ENCODE results near the gene ELOB. TPM values are rescaled to one million over a fixed set of nuclear protein-coding genes. Genes with fewer than 3 reads are reported as not detected.
A peak's percentile ranks its signal among the peaks of the same experiment; 100 is the strongest.

Gene ELOB
- total and polyA plus RNA-seq, 2 of the 8 experiments (the other 6 are each of a cell fraction or from before 2014, with no cell fraction given), result 237 to 1,357 TPM

- no peak overlapping the region for H2BK5ac ChIP-seq (ENCODE audit: low read depth, low read length)
- H3K4me1 ChIP-seq (replicated peaks in 1 of 4; ENCODE audit: control insufficient read depth in 3 of 4, insufficient read depth in 4 of 4, low read length in 3 of 4), result peaks cover 1 to 5% (median 2%) of the 10 kb centered on the region in 4 experiments; a peak in 5 of 7 replicates
- H3K36me3 ChIP-seq (ENCODE audit: control insufficient read depth in 2 of 4, insufficient read depth in 4 of 4, low read length in 3 of 4), result peaks cover 32 to 58% (median 50%) of the 10 kb centered on the region in 4 experiments
- TF ChIP-seq EP300 (IDR thresholded peaks at IDR 0.05; ENCODE audit: borderline replicate concordance in 1 of 2, low read depth in 2 of 2, low read length in 2 of 2) (no peak), KDM1A (IDR thresholded peaks at IDR 0.05; ENCODE audit: borderline replicate concordance, low read length) (no peak), KDM5A (IDR thresholded peaks at IDR 0.05; ENCODE audit: low read length) (no peak), BCL11A (IDR thresholded peaks at IDR 0.05; ENCODE audit: low read depth in 2 of 2, low read length in 2 of 2) (no peak), USF2 (IDR thresholded peaks at IDR 0.05; ENCODE audit: low read length) (no peak), FOSL1 (IDR thresholded peaks at IDR 0.05; ENCODE audit: insufficient read depth, low read depth, low read length) (no peak)
- TF ChIP-seq, protein P1, sequence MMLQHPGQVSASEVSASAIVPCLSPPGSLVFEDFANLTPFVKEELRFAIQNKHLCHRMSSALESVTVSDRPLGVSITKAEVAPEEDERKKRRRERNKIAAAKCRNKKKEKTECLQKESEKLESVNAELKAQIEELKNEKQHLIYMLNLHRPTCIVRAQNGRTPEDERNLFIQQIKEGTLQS (IDR thresholded peaks at IDR 0.05; ENCODE audit: insufficient read depth, low read depth, low read length), result no peak
- H3K18ac ChIP-seq (ENCODE audit: extremely low read depth, low read length), result no peak overlapping the region
- peaks cover 5% of the 10 kb centered on the region; the same call in 1 of the 2 replicates for H3K23me2 ChIP-seq (ENCODE audit: low read depth, low read length)
- peaks cover 4 to 6% of the 10 kb centered on the region in 2 experiments; a peak in 1 of 4 replicates for H3K9me3 ChIP-seq (ENCODE audit: insufficient read depth in 2 of 2, low read depth in 1 of 2, low read length in 1 of 2)
- no peak overlapping the region for H4K8ac ChIP-seq (ENCODE audit: extremely low read depth, insufficient read depth, low read length)
- H2BK20ac ChIP-seq (ENCODE audit: low read length), result no peak overlapping the region
- no peak overlapping the region for H2BK12ac ChIP-seq (ENCODE audit: low read depth, low read length)
- peak in 1 of 2 experiments; percentile 43 for DNase-seq (ENCODE audit: low read depth in 1 of 2, low spot score in 2 of 2)
- no peak overlapping the region for H2AK5ac ChIP-seq (ENCODE audit: low read depth, low read length)
- peak overlapping the region in 1 of 2 experiments; percentile 77; a peak in 1 of 4 replicates for H3K4me2 ChIP-seq (ENCODE audit: insufficient read depth in 1 of 2, low read depth in 2 of 2, low read length in 2 of 2)
- ChIA-PET POLR2A (ENCODE audit: partially characterized antibody) (interaction anchor here (0.6 to 4.8 kb wide), 13 partner anchors 10 to 143 kb away, joined by 3 to 140 read pairs (median 5); partner anchors contain the start of genes ELOB and PRSS27), CTCF (ENCODE audit: partially characterized antibody) (interaction anchor here (0.7 to 1.2 kb wide), 4 partner anchors 9 to 98 kb away, joined by 3 to 5 read pairs (median 3); no protein-coding TSS in a partner anchor)
- no peak overlapping the region for H2AFZ ChIP-seq (ENCODE audit: low read length)
- peaks cover 52 to 84% of the 10 kb centered on the region in 2 experiments for H3K79me2 ChIP-seq (ENCODE audit: control insufficient read depth in 1 of 2, insufficient read depth in 2 of 2, low read length in 2 of 2)
- H3K23ac ChIP-seq (ENCODE audit: insufficient read length), result no peak overlapping the region
- H3K9ac ChIP-seq (replicated peaks in 1 of 4; ENCODE audit: extremely low read depth in 1 of 4, low read depth in 3 of 4, low read length in 3 of 4), result peak overlapping the region in 1 of 4 experiments; percentile 9; a peak in 1 of 7 replicates
- FAIRE-seq, result no peak
- no peak overlapping the region for H2BK15ac ChIP-seq (ENCODE audit: low read length)
- H3K14ac ChIP-seq (ENCODE audit: insufficient read length), result no peak overlapping the region
- no peak overlapping the region for H2BK120ac ChIP-seq (replicated peaks; ENCODE audit: low read depth, low read length)
- peaks cover 21 to 25% of the 10 kb centered on the region in 2 experiments for H4K20me1 ChIP-seq (replicated peaks in 1 of 2; ENCODE audit: control insufficient read depth in 1 of 2, insufficient read depth in 2 of 2, low read length in 2 of 2)
- no peak overlapping the region for H3K56ac ChIP-seq (replicated peaks; ENCODE audit: insufficient read length, low read depth, low read length)
- H3K27me3 ChIP-seq (replicated peaks in 1 of 4; ENCODE audit: control insufficient read depth in 3 of 4, extremely low read depth in 1 of 4, insufficient read depth in 3 of 4, low read length in 3 of 4), result no peaks in the 10 kb centered on the region
- no peak overlapping the region for H3K4ac ChIP-seq (replicated peaks; ENCODE audit: insufficient read length, low read depth, low read length)
- peaks cover 4% of the 10 kb centered on the region; the same call in 1 of the 2 replicates for H3K79me1 ChIP-seq (ENCODE audit: low read depth, low read length)
- 93% methylated on average over 29 of the region's 30 CpGs; no CpG with 5 or more reads in 1 of the 2 experiments for WGBS, 2 experiments (ENCODE audit: extremely low coverage in 1 of 2, insufficient coverage in 1 of 2, insufficient read length in 1 of 2, insufficient replicate concordance in 2 of 2, low coverage in 1 of 2, low lambda C conversion rate in 2 of 2, missing lambda C conversion rate in 1 of 2)
- H4K5ac ChIP-seq (ENCODE audit: insufficient read length, low read depth, low read length), result no peak overlapping the region
- no peak overlapping the region for H3K27ac ChIP-seq (ENCODE audit: low read depth, low read length)
- no peak overlapping the region for H4K91ac ChIP-seq (replicated peaks; ENCODE audit: insufficient read length, low read length)
- no peak overlapping the region for H3K4me3 ChIP-seq (ENCODE audit: extremely low read depth in 1 of 4, insufficient read depth in 2 of 4, low read depth in 3 of 4, low read length in 4 of 4)
Measured at GRCh38 chr16:2756288-2757015, 20.6 kb downstream of the ELOB start.
